Measurements from ENCODE around the gene FLNA. TPM values are rescaled to one million over a fixed set of nuclear protein-coding genes. Genes with fewer than 3 reads are reported as not detected.

FLNA gene, protein sequence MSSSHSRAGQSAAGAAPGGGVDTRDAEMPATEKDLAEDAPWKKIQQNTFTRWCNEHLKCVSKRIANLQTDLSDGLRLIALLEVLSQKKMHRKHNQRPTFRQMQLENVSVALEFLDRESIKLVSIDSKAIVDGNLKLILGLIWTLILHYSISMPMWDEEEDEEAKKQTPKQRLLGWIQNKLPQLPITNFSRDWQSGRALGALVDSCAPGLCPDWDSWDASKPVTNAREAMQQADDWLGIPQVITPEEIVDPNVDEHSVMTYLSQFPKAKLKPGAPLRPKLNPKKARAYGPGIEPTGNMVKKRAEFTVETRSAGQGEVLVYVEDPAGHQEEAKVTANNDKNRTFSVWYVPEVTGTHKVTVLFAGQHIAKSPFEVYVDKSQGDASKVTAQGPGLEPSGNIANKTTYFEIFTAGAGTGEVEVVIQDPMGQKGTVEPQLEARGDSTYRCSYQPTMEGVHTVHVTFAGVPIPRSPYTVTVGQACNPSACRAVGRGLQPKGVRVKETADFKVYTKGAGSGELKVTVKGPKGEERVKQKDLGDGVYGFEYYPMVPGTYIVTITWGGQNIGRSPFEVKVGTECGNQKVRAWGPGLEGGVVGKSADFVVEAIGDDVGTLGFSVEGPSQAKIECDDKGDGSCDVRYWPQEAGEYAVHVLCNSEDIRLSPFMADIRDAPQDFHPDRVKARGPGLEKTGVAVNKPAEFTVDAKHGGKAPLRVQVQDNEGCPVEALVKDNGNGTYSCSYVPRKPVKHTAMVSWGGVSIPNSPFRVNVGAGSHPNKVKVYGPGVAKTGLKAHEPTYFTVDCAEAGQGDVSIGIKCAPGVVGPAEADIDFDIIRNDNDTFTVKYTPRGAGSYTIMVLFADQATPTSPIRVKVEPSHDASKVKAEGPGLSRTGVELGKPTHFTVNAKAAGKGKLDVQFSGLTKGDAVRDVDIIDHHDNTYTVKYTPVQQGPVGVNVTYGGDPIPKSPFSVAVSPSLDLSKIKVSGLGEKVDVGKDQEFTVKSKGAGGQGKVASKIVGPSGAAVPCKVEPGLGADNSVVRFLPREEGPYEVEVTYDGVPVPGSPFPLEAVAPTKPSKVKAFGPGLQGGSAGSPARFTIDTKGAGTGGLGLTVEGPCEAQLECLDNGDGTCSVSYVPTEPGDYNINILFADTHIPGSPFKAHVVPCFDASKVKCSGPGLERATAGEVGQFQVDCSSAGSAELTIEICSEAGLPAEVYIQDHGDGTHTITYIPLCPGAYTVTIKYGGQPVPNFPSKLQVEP (N-terminal part only)
- total RNA-seq = 2,419 and 3,747 TPM in 2 replicates

DNA sequence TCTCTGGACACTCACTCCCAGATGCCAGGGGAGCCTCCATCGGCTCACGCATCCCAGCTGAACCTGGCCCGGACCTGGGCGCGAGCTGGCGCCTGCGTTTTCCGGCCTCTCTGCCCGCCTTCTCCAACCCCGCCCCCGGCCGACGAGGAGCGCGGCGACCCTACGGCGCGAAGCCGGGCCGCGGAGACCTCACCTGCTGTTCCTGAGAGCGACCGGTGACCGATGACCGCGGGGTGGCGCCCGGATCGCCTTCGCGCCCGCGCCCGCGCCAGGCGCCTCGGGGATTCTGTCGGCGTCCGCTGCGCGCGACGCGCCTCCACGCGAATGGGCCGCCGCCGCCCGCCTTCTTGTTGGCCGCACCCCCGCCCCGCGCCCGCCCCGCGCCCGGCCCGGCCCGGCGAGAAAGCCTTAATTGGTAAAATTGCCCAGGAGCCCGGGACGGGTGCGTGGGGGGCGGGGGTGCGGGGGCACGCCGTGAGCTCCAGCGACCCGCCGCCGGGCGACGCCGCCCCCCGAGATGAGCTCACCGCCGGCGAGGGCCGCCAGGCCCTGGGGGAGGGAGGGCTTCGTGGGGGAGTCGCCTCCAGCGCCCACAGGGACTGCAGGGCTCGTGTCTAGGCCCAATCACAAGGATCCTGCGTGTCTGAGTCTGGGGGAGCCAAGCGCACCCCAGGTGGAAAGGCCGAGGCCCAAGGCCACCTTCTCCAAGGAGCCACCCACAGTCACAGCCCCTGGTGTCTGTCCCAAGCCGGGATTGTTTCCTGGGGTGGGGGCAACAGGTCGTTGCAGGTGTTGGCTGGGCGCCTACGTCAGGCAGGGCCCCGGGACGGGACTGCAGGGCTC lies at the start of gene FLNA:
FLNA (minus strand) TSS at position 322 of the 843 bp plus-strand sequence. CDS start 3,389 bp downstream, outside the sequence.

DNA sequence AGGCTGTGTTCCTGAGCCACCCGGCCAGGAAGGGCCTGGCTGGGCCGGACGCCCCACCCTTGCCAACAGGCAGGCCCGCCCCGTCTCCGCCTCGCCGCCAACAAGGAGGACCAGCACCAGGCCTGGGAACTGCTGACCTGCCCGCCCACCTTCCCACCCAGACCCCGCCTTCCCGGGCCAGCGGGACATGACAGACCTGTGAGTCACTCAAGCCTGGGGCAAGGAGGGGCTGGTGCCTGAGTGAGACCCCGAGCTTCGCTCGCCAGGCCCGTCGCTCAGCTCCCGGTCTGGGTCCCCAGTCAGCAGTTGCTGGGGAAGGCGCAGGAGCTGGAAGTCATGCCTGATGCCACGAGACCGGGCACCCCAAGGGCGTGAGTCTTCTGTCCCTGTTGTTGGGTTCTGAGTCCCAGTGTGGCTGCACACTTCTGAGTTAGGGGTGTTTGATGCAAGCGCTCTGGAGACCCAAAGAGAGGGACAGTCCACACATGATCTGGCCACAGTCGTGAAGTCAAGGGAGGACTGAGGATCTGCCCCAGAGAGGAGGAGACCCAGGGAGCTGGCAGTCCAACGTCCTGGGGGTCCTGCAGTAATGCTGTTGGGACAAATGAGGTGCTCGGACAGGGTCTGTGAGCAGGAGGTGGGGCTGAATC lies 34.9 kb upstream of the FLNA start, which contains the start of gene DNASE1L1:
DNASE1L1 (minus strand) TSS at position 33 of the 650 bp plus-strand sequence. CDS start 3,686 bp downstream, outside the sequence.

DNA sequence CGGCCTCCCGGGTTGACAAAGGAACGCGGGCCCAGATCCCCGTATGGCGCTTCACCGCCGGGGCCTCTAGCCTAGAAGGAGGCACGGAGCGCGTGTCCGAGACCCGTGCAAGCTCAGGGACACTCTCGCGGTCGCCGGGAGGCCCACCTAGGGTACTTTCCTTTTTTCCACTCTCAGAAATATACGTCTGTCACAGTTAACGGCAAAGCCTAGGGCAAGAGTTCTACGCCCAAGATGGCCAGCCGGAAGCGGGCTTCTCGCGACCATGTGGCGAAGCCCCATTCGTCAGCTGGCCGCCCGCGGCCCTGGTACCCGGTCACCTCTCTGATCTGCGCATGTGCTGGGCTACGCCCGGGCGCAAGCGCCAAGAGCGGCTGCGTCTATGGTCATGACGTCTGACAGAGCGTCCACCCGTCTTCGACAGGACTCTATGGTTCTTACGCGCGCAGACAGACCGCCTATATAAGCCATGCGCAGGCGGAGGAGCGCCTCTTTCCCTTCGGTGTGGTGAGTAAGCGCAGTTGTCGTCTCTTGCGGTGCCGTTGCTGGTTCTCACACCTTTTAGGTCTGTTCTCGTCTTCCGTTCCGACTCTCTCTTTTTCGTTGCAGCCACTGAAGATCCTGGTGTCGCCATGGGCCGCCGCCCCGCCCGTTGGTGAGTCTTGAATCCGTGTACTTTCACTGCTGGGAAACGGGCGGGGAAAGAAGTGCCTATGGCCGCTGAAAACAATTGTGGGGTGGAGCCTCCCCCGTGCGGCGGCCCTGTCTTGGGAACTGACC lies 23.6 kb upstream of the FLNA start, which contains the start of gene RPL10:
RPL10 (plus strand) TSS at position 490 of the 780 bp plus-strand sequence; CDS start at position 633, 143 bp downstream.

DNA sequence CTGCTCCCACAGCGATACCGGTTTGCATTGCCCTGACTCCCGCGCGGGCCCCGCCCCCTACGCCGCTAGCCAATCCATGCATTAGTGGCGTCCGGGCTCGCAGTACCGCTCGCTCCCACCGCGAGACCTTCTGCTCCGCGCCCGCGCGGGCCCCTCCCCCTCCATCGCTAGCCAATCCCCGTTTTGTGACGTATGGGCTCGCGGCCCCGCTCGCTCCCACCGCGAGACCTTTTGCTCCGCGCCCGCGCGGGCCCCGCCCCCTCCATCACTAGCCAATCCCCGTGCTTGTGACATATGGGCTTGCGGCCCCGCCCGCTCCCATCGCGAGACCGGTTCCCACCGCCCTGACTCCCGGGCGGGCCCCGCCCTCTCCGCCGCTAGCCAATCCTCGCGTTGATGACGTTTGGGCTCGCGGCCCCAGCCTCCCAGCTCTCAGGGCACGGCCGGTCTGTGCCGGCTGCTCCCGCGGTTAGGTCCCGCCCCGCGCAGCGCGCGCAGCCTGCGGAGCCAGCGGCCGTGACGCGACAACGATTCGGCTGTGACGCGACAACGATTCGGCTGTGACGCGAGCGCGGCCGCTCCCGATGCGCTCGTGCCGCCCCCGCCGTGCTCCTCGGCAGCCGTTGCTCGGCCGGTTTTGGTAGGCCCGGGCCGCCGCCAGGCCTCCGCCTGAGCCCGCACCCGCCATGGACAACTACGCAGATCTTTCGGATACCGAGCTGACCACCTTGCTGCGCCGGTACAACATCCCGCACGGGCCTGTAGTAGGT lies 4.5 kb upstream of the FLNA start, which contains the start of gene EMD:
EMD (plus strand) TSS at position 497 of the 770 bp plus-strand sequence; CDS start at position 687, 190 bp downstream.

Other genes with a start within 250 kb of the FLNA start
- gene OPN1LW, start 230.4 kb downstream of the FLNA start, total RNA-seq = not detected in 2 replicates
- not detected in 2 replicates for gene OPN1MW, start 192.0 kb downstream of the FLNA start, total RNA-seq
- gene OPN1MW2, start 154.9 kb downstream of the FLNA start, total RNA-seq = not detected in 2 replicates
- gene OPN1MW3, start 117.1 kb downstream of the FLNA start, total RNA-seq = not detected in 2 replicates
- gene TEX28, start 79.5 kb downstream of the FLNA start, total RNA-seq = not detected in 2 replicates
- gene TKTL1, start 78.8 kb downstream of the FLNA start, total RNA-seq = not detected in 2 replicates
- gene EMD, start 4.7 kb upstream of the FLNA start, total RNA-seq = 17.1 and 20.6 TPM in 2 replicates
- gene RPL10, start 23.7 kb upstream of the FLNA start, total RNA-seq = 2,853 and 3,007 TPM in 2 replicates
- 31.5 and 54.7 TPM in 2 replicates for gene DNASE1L1, start 34.6 kb upstream of the FLNA start, total RNA-seq
- 16.3 and 19.1 TPM in 2 replicates for gene TAFAZZIN, start 36.9 kb upstream of the FLNA start, total RNA-seq
- gene ATP6AP1, start 54.0 kb upstream of the FLNA start, total RNA-seq = 58.3 and 72.5 TPM in 2 replicates
- gene GDI1, start 62.5 kb upstream of the FLNA start, total RNA-seq = 110 and 115 TPM in 2 replicates
- 89.5 and 112 TPM in 2 replicates for gene FAM50A, start 69.5 kb upstream of the FLNA start, total RNA-seq
- 19.2 and 26.2 TPM in 2 replicates for gene PLXNA3, start 83.6 kb upstream of the FLNA start, total RNA-seq
- 11.4 and 25.7 TPM in 2 replicates for gene LAGE3, start 104.6 kb upstream of the FLNA start, total RNA-seq
- gene UBL4A, start 112.0 kb upstream of the FLNA start, total RNA-seq = 41.7 and 59.2 TPM in 2 replicates
- 15.9 and 17.5 TPM in 2 replicates for gene SLC10A3, start 116.0 kb upstream of the FLNA start, total RNA-seq
- 32.4 TPM in 2 replicates for gene FAM3A, start 141.6 kb upstream of the FLNA start, total RNA-seq
- 62.4 and 81.9 TPM in 2 replicates for gene G6PD, start 172.2 kb upstream of the FLNA start, total RNA-seq
- 17.5 and 18.7 TPM in 2 replicates for gene IKBKG, start 173.0 kb upstream of the FLNA start, total RNA-seq
- not detected in 2 replicates for gene CTAG1A, start 210.5 kb upstream of the FLNA start, total RNA-seq
- gene CTAG1B, start 244.6 kb upstream of the FLNA start, total RNA-seq = not detected in 2 replicates